SH-SY5Y (cell line): Measurements from ENCODE around the gene JAKMIP1.
A peak's percentile ranks its signal among the peaks of the same experiment; 100 is the strongest.

Experiments used
- GATA2 ChIP-seq: IDR thresholded peaks from 2 replicates; pipeline ENCODE4 v1.6.1; 2011; ENCODE audit warnings: mild to moderate bottlenecking, low read depth, low read length
- GATA3 ChIP-seq: IDR thresholded peaks from 2 replicates; pipeline ENCODE4 v1.6.1; 2011; ENCODE audit warnings: low read depth, mild to moderate bottlenecking, low read length, moderate library complexity

JAKMIP1 gene

DNA sequence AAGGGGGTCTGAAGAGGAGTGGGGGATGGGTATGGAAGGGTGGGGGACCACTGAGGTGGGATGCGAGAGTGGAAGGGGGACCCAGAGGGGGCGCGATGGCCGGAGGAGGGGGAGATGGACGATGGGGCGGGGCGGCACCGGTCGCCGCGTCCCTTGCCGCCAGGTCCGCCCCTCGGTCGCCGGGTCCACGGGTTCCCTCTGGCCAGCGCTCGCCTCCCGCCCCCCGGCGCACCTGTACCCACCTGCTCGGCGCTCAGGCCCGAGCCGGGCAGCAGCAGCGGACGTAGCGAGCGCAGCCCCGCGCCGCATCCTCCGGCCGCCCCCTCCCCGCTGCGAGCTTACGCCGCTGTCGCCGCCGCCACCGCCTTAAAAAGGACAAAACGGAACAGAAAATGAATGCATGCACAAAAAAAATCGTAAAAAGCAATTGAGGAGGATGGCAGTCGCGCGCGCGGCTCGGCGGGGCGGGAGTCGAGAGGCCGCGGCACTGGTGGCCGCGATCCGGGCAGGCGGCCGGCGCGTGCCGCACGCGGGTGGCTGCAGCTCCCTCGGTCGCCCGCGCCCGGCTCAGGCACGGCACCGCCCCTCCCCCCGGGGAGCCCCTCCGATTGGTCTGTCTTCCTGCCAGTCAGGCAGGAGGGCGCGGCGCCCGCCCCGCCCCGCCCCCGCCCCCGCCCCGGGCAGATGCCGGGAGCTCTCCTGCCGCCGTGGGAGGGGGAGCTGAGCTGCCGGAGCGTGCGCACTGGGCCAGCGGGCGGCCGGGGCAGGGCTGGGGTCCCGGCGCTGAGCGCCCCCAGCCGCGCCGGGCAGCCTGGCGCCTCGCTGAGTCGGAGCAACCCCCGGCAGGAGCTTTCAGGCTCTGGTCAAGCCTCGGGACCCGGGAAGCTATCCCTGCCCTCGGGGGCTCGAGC, at the start of gene JAKMIP1:
Gene JAKMIP1 (minus strand): TSS at position 539 of the 911 bp plus-strand sequence. CDS start 87,699 bp downstream, outside the sequence.
- TF ChIP-seq GATA2: no peak
- no peak for TF ChIP-seq GATA3

- TF ChIP-seq GATA2 (no peak; the same call in 1 of the 2 replicates), GATA3 (no peak)
Observed at GRCh38 chr4:6248394-6248793, 48.0 kb upstream of the JAKMIP1 start.

DNA sequence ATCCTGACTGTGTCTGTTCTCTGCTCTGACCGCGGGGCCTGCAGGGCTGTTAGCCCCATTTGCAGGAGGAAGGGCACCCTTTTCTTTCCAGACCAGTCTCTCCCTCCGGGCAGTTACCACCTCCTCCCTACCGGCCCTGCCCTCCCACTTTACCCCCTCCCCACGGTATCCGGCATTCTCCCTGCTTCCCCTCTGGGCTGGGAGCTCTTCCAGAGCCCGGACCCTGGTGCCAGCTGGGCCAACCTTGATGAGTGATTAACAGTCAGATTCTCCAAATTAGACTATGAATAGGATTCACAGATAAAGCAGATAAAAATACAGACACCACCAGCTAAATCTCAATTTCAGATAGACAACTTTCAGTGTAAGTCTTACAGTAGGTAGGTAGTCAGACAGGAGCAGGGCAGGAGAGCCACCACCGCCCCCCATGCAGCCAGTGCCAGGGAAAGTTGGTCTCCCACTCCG, 45.9 kb upstream of the JAKMIP1 start:
- TF ChIP-seq GATA3 (no peak; the same call in 1 of the 2 replicates), GATA2 (peak; percentile 83)

GRCh38 chr4:6245246-6246169, 45.2 kb upstream of the JAKMIP1 start:
- no peak for TF ChIP-seq GATA3
- no peak for TF ChIP-seq GATA2

DNA sequence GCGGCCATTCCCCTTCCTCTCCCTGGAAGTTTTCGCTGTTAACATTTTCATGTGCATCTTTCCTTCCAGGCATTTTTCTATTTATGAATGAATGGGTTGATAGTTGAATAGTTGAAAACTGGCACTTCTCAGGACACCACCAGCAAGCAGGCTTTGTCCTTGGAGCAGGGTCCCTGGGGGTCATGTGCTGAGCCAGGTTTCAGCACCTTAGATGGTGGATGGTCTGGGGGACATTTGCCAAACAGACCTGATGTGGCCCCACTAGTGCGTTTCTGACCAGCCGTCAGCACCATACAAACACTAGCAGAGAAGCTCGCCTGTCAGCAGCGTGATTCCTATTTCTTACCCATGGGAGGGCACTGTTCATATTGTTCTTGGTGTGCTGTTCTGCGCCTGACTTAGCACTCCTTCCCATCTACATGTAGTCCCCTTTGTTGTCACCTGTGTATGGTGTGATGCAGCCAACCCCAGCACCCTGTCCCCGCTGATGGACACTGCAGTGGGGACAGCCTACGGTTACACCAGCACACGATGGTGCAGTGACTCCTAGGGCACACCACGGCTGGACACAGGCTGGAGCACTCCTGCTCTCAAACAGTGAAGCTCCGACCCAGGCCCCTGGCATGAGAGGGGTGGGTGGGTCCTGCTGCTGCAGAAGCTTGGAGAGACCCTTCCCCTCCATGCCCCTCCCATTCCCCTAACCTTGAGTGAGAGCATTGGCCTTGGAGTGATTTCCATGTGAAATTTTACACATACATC, 42.1 kb upstream of the JAKMIP1 start:
- no peak for TF ChIP-seq GATA3
- TF ChIP-seq GATA2: no peak

GRCh38 chr4:6241062-6241845, 40.9 kb upstream of the JAKMIP1 start:
- TF ChIP-seq GATA2 (no peak), GATA3 (no peak)

- no peak for TF ChIP-seq GATA2
- no peak for TF ChIP-seq GATA3
Observed at GRCh38 chr4:6239968-6240367, 39.6 kb upstream of the JAKMIP1 start.

DNA sequence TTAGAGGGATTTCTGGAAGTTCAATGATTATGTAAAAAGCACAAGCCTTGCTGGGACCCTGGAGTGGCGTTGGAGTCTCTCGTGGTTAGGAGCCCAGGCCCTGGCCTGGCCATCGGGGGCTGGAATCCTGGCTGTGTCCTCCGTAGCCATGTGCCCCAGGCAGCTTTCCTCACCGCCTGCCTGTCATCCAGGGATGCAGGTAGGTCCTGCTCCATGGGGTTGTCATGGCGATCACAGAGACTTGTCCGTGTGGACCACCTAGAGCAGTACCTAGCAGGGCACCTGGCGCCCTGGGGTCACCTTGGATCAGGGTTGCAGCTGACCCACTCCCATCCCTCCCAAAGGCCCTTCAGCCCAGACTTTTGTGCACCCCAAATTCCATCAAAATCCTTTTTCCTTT, 39.1 kb upstream of the JAKMIP1 start:
- TF ChIP-seq GATA2: no peak
- no peak for TF ChIP-seq GATA3

- no peak for TF ChIP-seq GATA2
- TF ChIP-seq GATA3: no peak
Observed at GRCh38 chr4:6236816-6237390, 36.6 kb upstream of the JAKMIP1 start.

GRCh38 chr4:6235901-6236640, 35.7 kb upstream of the JAKMIP1 start:
- TF ChIP-seq GATA2: no peak
- TF ChIP-seq GATA3: no peak

GRCh38 chr4:6235012-6235411, 34.7 kb upstream of the JAKMIP1 start:
- TF ChIP-seq GATA3 (no peak), GATA2 (no peak)

GRCh38 chr4:6233929-6234328, 33.6 kb upstream of the JAKMIP1 start:
- TF ChIP-seq GATA3: no peak
- no peak for TF ChIP-seq GATA2
